NB4 (cell line): ENCODE data around the gene CCL16.

Experiments
- POLR2A ChIP-seq: IDR thresholded peaks from 2 replicates; pipeline ENCODE4 v1.6.1; 2011; ENCODE audit warnings: mild to moderate bottlenecking; ENCODE audit not compliant: insufficient read length; ENCODE audit errors: extremely low read depth
- TF ChIP-seq, protein P1 (sequence below): IDR thresholded peaks from one replicate; pipeline ENCODE4 v1.5.1; 2012; ENCODE audit warnings: low read depth, low read length
- TF ChIP-seq, protein P2 (sequence below): IDR thresholded peaks from 2 replicates; pipeline ENCODE4 v1.6.1; 2011; ENCODE audit warnings: low read depth, low read length

DNA sequence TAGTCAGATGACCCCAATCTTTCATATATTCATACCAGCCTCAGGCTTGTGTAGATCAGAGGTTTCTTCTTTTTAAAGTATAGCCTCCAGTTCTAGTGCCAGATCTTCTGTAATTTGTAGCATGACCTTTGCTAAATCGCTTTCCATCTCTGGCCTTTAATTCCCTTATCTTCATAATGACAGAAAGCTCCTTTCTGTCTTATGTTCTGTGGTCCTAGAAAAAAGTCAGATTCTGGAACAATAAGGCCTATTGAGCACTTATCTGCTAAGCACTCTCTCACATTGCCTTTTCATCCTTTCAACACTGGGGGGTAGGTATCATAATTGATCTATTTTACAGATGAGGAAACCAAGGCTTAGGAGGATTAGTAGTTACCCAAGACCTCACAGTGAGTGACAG is 9.2 kb downstream of the CCL16 start:
- TF ChIP-seq, protein P1, sequence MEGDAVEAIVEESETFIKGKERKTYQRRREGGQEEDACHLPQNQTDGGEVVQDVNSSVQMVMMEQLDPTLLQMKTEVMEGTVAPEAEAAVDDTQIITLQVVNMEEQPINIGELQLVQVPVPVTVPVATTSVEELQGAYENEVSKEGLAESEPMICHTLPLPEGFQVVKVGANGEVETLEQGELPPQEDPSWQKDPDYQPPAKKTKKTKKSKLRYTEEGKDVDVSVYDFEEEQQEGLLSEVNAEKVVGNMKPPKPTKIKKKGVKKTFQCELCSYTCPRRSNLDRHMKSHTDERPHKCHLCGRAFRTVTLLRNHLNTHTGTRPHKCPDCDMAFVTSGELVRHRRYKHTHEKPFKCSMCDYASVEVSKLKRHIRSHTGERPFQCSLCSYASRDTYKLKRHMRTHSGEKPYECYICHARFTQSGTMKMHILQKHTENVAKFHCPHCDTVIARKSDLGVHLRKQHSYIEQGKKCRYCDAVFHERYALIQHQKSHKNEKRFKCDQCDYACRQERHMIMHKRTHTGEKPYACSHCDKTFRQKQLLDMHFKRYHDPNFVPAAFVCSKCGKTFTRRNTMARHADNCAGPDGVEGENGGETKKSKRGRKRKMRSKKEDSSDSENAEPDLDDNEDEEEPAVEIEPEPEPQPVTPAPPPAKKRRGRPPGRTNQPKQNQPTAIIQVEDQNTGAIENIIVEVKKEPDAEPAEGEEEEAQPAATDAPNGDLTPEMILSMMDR, result no peak
- TF ChIP-seq, protein P2, sequence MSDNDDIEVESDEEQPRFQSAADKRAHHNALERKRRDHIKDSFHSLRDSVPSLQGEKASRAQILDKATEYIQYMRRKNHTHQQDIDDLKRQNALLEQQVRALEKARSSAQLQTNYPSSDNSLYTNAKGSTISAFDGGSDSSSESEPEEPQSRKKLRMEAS, result no peak
- no peak for TF ChIP-seq POLR2A
